Iris pigment epithelial cell (primary cell): ENCODE measurements around the gene PYGB.

Experiments
- DNase-seq: peaks from one replicate; pipeline ENCODE4 v3.0.0-alpha.2; 2011; ENCODE audit warnings: low read depth

PYGB gene

DNA sequence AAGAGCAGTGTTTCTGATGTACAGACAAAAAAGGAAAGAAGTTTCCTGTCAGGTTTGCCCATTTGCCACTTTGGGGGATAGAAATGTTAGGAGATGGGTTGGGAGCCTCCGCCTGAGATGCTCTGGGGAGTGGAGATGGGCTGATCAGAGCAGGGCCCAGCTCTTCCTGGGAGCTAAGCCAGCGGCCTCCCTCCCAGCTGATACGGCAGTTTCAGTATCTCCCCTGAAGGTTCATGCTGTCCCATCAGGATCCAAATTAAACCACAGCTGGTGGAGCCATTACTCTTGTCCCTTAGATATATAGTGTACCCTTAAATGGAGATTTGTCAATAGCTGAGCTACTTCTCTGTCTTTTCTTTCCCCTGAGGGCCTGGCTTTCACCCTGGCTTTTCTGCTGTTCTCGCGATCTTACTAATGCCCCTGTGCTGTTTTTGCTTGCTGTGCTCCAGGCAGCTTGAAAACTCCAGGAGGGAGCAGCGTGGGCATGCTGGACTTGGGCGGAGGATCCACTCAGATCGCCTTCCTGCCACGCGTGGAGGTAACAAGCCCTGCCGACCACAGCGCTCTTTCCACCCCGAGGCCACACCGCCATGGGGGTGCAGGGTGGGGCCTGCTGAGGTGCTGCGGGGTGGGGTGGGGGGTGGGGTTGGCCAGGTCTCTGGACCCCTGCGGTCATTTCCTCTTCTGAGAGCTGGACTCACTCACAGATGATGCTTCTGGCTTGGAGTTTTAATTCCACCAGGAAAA is 31.5 kb upstream of the PYGB start:
- DNase-seq = no peak

DNA sequence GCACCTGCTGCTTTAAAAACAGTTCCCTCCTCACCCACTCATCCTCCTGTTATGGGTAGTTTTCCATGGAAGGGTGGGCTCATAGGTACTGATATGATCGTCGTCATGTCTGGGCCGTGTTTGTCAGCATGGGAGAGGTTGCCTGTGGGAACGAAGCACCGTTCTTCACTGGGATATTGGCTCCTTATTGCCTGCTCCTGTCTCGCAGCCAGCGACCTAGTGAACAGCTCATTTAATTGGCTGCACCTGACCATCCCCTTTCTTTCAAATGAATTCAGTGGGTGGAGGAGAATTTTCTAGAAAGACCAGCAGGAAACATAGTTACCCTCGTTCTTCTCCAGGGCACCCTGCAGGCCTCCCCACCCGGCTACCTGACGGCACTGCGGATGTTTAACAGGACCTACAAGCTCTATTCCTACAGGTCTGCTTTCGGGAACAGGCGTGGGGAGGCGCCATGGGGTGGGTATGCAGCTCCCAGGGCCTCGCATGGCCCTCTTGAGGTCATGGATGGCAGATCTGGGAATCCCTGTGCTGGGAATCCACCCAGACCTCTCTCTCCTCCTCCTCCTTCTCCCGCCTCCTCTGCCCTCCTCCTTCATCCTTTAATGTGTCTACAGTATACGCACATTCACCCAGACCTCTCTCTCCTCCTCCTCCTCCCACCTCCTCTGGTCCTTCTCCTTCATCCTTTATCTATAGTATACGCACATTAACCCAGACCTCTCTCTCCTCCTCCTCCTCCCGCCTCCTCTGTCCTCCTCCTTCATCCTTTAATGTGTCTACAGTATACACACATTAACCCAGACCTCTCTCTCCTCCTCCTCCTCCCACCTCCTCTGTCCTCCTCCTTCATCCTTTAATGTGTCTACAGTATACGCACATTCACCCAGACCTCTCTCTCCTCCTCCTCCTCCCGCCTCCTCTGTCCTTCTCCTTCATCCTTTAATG is 30.4 kb upstream of the PYGB start:
- no peak for DNase-seq

- no peak for DNase-seq
Measured at GRCh38 chr20:25218109-25218486, 29.8 kb upstream of the PYGB start.

- no peak for DNase-seq
Measured at GRCh38 chr20:25218492-25218891, 29.4 kb upstream of the PYGB start.

- DNase-seq = no peak
Measured at GRCh38 chr20:25219365-25219764, 28.5 kb upstream of the PYGB start.

GRCh38 chr20:25220021-25220730 is 27.7 kb upstream of the PYGB start:
- peak; percentile 49 for DNase-seq

- no peak for DNase-seq
Measured at GRCh38 chr20:25220810-25221591, 26.9 kb upstream of the PYGB start.

DNA sequence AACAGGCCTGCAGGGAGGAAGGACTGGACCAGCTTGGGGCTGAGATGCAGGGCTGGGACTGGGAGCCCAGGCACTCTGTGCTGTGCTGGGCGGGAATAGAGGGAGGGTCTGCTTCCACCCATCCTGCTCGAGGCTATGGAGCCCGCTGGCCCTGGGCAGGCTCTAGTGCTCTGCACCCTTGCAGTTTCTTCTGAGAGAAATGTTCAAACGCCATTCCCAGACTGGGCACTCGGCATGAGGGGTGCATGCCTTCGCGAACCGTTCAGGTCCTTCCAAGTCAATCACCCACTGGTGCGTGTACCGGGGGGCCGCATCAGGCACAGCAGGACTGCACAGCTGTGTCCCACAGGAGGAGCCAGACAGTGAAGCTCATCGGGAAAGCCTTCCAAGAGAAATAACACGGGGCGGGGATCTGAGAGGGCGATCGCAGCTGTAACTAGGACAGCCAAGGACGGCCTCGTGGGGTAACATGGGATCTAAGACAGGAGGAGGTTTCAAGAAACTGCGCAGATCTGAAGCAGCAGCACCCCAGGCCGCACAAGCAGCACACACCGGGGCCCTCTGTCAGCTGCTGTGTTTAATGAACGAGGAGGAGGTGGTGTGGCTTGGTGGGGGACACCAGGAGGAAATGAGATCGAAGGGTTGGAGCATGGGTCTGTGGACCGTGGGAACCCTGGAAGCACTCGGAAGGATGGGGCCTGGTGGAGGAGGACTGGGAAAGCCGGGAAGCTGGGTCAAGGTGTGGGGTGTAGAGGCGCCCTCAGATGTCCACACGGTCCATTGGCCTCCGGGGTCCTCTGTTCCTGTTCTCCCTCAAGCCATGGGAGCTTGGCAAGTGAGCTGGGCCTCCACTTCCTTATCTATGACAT is 26.1 kb upstream of the PYGB start:
- DNase-seq = no peak

DNA sequence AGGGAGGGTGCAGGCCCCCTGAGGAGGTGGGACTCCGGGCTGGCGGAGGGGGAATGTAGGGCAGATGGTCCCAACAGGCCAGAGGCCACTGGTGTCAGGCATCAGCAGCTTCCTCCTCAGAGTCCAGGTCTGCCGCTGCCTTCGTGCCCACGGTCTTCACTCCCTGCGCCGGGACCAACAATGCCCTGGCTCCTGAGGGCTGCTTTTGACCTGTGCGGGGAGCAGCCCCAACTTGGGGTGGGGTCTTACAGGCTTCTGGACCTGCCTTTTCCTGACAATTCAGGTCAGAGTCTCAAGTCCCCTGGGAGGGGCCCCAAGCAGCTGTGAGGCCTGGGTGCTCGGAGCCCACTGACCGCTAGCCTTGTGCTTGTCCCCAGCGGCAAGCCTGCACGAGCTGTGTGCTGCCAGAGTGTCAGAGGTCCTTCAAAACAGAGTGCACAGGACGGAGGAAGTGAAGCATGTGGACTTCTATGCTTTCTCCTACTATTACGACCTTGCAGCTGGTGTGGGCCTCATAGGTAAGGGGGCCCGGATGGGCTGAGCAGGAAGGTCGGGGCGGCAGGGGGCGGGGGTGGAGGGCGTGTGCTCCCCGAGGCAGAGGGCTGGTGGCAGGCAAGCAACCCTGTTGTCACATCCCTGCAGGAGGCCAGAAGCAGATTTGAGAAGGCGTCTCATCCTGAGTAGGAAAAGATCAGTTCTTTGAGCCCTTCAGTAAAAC is 25.3 kb upstream of the PYGB start:
- DNase-seq = no peak

GRCh38 chr20:25223179-25223661 is 24.7 kb upstream of the PYGB start:
- peak; percentile 98 for DNase-seq

GRCh38 chr20:25223765-25224720 is 23.8 kb upstream of the PYGB start:
- DNase-seq = no peak

GRCh38 chr20:25224941-25225340 is 22.9 kb upstream of the PYGB start:
- no peak for DNase-seq

- DNase-seq = no peak
Measured at GRCh38 chr20:25225642-25226432, 22.0 kb upstream of the PYGB start.

DNA sequence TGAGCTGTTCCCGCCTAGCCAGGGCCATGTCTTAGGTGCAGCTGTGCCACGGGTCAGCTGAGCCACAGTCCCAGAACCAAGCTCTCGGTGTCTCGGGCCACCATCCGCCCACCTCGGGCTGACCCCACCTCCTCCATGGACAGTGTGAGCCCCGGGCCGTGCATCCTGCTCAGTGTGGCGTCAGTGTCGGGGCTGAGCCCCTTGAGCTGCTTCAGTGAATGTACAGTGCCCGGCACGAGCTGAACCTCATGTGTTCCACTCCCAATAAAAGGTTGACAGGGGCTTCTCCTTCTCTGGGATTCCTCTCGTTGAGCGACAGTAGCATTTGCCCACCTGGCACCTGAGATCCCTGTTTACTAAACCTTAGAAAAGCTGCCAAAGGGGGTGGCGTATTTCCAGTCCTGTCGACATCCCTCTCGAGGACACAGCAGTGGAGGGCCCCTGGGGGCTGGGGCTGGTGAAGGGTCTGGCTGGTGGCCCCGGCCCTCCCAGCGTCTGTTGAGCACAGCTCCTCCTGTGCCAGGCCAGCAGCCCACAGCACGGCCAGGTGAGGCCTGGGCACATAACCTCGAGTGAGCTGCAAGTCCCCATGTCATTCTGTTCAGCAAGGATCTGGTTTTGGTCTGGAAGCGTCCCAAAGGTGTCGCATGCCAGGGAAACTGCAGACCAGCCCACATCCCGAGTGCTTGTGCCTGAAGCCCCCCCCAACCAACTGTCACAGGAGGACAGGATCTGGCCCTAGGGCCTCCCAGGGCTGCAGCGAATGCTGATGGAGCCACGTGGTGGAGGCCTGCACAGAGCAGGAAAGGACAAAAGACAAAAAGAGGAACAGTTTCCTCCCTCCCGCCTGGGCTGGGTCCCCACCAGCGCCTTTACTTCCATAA is 21.2 kb upstream of the PYGB start:
- DNase-seq = no peak

DNA sequence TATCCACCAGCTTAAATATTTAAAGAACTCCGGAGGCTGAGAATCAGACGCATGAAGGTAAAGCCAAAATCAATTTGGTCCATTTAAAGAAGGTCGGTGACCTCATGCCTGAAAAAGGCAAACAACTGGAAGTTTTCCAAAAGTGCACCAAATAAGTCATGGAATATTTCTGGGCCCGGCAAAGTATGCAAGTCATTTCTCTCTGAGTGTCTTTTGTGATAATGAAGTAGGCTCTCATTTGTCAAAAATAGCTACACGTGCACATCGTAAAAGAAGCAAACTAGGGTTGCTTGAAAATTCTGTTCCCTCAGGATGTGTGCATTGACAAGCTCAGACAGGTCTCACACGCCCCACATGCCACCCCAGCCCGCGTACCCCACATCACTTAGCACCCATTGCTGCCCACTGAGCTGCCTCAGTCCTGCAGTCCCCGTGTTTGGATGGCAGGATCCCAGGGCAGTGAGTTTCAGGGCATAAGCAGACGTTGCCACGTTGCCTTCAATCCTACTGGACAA is 20.5 kb upstream of the PYGB start:
- peak; percentile 74 for DNase-seq

DNA sequence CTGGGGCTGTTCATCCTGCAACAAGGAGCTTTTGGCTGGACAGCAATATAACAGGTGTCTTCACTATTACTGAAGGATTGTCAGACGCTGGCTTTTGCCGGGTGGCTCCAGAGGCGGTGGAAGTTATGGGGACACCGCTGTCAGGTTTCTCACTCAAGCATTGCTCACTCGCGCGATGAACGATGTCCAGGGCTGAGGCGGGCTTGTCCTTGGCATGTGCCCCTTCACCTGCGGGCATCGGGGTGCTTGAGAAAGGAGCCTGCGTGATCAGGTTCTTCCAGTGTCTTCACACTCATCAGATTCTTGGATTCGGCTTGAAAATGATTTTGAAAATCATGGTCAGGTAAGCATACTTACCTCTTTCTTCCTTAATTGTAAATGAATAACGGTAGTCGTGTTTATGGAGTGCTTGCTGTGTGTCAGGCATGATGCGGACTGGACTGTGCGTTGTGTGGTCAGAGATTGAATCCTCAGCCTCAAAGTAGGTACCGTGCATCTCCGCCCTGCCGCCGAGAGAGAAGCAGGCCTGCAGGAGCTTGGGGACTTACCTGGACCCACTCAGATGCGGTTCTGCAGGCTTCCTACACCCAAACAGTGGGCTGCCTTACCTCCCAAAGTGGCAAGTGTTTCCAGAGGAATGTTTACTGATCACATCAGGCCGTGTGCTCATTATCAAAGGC is 18.3 kb upstream of the PYGB start:
- DNase-seq = no peak
